T-helper 1 cell (primary cell): ENCODE data around the gene RXFP2.
A peak's percentile ranks its signal among the peaks of the same experiment; 100 is the strongest.

ENCODE experiments used
- DNase-seq, 5 donors: peaks; one replicate each; pipeline ENCODE4 v3.0.0-alpha.2; 2012 to 2020
- total RNA-seq, 4 donors: gene quantifications; one replicate each; lab custom pipeline; 2026; lab: John Stamatoyannopoulos, UW

Gene RXFP2, protein sequence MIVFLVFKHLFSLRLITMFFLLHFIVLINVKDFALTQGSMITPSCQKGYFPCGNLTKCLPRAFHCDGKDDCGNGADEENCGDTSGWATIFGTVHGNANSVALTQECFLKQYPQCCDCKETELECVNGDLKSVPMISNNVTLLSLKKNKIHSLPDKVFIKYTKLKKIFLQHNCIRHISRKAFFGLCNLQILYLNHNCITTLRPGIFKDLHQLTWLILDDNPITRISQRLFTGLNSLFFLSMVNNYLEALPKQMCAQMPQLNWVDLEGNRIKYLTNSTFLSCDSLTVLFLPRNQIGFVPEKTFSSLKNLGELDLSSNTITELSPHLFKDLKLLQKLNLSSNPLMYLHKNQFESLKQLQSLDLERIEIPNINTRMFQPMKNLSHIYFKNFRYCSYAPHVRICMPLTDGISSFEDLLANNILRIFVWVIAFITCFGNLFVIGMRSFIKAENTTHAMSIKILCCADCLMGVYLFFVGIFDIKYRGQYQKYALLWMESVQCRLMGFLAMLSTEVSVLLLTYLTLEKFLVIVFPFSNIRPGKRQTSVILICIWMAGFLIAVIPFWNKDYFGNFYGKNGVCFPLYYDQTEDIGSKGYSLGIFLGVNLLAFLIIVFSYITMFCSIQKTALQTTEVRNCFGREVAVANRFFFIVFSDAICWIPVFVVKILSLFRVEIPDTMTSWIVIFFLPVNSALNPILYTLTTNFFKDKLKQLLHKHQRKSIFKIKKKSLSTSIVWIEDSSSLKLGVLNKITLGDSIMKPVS
- 0 reads per million in 4 donors for total RNA-seq

DNA sequence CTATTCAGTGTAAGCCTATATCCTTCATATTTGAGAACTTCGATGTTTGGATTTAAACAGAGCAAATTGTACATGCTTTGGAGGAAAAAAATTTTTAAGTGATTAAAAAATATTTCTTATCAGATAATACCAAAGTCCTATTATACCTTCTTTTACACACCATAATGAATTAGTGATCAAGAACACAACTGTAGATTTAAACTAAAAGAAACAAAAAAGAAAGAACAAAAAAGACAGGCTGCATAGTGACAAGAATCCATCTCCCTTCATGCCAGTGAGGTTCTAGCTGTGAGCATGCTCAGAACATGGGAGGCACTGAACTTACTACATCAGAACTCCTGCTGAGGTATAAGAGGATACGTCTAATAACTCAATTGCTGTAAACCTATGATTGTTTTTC lies at the start of gene RXFP2:
Gene RXFP2 (plus strand): TSS at position 301 of the 400 bp plus-strand sequence. CDS start 87 bp downstream, at position 388.
- no peak for DNase-seq

DNA sequence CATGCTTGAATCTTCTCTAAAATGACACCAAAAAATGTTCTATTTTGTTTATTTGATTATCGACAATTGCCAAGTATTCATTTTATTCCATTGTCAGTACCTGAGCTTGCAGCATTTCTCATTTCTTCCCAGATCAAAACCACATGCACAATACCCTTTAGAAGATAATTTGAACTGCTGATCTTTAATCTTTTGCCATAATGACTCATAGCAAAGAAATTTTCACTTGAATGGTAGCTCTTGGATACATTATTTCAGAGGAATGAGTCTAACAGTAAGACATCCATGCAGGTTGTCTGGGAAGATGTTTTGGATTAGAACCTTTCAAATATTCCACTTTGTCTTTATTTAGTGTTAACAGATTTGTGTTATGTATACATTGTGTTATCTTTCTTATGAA lies 42.0 kb upstream of the RXFP2 start:
- DNase-seq: no peak

DNA sequence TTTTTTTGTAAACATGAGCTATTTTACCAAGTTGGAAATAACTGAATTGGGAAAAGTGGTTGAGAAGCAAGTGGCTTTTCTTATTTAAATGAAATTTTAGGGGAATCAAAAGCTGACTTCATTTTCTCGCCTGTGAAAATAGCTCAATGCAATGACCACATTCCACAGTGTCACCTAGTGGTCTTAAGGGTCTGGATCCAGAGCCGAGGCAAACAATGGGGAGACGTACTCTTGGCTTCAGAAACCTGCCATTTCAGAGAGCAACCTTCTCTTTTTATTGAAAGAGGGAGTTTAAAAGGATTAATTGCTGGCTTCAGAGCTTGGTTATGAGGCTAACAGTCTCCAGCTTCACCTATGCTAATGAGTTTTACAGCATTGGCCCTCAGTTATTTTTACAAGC lies 39.7 kb upstream of the RXFP2 start:
- DNase-seq: no peak

DNA sequence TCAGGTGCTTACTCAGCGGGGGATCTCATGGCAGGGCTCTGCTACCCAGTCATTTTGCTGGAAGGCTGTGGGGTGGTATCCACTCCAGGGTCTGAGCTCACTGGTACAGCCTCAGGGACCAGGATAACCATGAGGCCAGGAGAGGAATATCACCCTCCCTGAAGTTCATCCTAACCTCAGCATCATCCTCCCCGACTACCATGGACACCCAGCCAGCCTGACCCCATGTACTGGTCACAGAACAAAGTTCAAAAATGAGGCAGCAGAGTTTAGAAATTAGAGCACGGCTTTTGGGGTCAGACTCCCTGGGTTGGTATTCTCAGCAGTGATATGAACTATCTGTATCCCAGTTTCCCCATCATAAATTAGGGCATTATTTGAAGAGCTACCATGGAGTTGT lies 35.5 kb upstream of the RXFP2 start:
- DNase-seq: no peak

DNA sequence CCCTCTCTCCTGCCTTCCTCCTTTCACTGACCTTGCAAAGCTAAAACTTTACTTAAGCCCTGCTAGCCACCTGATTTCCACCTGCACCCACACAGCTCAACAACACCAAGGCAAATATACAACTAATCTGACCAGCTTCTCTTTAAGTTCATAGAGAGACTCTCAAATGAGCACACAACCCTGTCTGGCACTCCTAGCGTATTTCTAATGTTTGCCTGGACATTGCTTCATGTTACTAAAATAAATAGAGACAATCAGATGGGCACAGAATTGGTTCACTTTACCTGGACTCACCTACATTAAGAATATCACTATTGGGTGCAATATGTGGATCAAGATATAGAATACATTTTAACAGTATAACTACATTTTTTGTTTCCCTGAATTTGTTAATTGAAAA lies 33.2 kb upstream of the RXFP2 start:
- DNase-seq: no peak

DNA sequence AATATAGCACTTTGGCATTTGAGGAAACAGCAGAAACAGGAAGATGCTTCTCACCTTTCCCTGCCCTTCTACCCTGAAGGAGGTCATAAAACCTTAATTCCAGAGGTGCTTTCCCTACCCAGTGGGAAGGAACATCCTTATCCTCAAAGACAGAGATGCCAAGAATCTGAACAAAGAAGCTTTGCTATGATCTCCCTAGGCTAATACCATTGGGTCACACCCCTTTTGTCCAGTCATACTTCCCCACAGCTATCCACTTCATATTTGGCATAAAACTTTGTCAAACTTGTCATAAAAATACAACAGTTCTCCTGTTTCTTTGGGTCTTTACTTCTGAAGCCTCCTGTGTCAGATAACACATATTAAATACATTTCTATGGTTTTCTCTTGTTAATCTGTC lies 21.7 kb upstream of the RXFP2 start:
- DNase-seq: no peak

DNA sequence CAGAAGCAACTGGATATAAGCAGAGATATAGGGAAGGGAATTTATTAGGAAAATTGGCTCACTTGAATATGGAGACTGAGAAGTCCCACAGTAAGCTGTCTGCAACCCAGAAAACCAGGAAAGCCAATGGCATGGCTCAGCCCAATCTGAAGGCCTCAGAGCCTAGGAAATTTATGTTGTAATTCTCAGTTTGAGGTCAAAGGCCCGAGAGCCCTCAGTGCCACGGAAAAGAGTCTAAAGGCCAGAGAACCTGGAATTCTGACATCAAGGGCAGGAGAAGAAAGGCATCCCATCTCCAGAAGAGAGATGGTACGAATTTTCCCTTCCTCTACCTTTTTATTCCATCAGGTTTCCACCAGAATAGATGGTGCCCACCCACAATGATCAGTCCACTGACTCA lies 20.1 kb upstream of the RXFP2 start:
- DNase-seq: no peak

DNA sequence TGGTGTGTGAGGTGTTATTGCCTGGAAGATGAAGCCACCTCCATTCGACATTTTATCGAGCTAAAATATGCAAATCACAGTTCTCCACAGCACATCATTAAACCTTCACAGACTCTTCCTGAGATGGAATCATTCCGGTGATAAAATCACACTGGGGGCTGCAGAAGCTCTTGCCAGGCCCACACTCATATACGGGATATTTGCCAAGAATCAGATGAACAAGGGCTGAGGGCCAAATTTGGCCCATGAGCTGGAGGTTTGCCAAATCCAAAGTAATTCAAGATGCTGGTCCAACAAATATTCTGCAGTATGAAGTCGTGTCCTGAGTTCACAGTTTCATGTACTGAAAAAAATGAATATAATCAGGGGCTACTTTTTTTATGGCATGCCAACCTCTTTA lies 16.7 kb upstream of the RXFP2 start:
- DNase-seq: no peak

DNA sequence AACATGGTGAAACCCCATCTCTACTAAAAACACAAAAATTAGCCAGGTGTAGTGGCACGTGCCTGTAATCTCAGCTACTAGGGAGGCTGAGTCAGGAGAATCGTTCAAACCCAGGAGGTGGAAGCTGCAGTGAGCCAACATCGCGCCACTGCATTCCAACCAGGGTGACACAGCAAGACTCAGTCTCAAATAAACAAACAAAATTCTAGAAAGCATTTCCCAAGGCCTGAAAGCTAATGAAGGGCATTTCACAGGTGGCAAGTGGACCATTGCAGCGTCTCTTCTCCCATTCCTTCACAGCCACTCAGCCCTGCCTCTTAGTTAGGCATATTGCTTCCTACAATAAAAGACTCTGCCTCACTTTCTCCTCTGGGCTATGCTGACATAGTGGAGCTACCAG lies 13.5 kb upstream of the RXFP2 start:
- no peak for DNase-seq

DNA sequence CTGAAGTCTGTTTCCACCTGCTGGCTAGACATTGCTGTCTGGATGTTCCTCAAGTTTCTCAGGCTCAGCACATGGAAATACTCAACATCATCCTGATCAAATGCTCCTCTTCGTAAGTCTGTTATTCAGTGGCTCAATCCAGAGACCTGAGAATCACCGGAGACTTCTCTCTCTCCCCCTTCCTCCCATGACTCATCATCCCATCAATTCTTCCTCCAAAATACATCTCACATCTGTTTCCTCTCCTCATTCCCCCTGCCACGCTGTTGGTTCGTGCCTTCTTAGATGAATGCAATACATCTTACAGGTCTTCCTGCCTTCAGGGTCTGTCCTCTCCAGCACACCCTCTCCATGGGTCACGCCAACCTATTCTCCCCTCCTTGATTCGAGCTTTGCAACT lies 7.4 kb upstream of the RXFP2 start:
- no peak for DNase-seq

DNA sequence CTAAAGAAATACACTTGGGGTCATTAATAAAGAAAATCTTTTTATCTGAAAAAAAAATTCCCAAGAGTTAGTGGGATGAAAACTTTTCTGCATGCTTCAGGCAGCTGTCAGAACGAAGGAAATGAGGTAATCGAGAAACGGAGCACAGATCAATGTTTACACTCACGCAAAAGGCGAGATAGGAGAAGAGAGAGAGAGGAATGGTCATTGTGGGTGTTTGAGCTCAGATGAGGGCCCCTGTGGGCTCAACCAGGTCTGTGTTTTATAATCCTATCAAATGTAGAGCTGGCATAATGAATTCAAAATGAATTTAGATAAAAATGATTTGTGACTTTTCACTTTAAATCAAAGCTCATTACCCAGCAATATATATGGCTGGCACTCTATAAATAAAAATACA lies 6.3 kb upstream of the RXFP2 start:
- no peak for DNase-seq

DNA sequence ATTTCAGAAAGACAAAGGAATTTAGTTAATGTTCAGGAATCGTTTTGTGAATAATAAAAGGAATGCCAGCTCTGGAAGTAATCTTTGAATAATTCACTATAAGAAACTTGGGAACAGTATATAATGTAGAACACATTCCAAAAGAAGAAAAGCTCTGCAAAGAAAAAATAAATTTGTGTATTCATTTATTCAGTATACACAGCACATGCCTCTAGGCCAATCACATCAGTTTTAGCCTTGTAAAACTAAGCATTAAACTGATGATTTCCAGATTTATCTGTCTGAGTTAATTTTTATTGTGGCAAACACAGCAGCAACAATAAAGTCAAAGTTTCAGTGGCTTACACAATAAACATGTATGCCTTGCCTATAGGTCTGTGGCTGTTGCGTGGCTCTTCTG lies 5.7 kb upstream of the RXFP2 start:
- DNase-seq: no peak

DNA sequence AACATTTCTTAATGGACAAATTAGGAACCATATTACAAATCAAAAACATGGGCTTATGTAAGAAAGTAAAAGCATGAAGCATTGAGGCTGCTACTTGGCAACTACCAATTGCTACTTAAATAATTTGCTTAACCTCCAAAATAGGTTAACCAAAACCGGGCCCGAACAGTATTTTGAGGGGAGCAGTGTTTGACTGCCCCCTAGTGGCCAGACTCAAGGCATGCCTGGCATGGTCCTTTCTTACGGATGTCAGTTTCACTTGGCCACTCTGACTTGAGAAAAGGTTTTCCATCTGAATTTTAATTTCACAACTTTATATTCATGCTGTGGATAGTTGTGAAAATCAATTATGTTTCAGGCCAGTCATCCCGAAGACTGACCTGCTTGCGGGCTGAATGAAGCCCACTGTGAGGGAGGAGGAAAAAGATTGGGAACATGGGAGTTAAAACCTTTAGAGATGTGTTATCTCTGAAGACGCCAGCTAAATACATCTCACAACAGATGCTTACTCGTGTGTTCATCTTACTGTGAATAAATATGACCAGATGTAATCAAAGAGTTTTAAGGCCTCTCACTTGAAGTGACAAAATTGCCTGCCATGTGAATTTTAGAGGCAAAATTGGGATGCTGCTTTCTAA lies 2.9 kb downstream of the RXFP2 start:
- DNase-seq: peak; percentile 16 to 59 (median 47)

DNA sequence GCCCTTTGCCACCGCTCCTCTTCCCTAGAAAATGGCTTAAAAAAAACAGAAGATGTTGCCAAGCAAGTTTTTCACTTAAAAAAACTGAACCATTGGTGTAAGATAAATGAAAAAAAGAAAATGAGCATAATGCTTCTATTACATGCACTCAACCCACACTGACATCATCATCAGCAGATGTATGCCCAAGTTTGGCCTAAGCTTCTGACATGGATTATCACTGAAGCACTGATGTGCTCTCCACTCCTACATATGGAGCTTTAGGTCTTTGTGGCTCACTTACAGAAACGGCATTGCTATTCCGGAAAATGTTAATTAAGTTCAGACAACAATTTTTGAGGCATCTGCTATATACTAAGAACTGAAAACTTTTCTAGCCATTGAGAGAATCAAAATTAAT lies 8.0 kb downstream of the RXFP2 start:
- no peak for DNase-seq

DNA sequence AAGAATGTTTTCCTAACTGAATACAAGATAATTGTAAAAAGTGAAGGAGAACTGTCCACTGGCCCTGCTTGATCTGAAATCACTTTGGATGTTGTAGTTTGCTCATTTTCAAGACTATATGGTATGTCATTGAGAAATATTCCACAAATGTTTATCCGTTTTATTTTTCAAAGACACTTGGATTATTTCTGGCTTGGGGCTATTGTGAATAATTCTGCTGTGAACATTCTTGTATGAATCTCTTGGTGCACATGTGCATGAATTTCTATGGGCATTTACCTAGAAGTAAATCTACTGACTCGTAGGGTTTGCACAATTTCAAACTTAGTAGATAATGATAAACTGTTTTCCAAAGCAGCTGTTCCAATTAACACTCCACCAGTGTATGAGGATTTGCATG lies 8.6 kb downstream of the RXFP2 start:
- no peak for DNase-seq

DNA sequence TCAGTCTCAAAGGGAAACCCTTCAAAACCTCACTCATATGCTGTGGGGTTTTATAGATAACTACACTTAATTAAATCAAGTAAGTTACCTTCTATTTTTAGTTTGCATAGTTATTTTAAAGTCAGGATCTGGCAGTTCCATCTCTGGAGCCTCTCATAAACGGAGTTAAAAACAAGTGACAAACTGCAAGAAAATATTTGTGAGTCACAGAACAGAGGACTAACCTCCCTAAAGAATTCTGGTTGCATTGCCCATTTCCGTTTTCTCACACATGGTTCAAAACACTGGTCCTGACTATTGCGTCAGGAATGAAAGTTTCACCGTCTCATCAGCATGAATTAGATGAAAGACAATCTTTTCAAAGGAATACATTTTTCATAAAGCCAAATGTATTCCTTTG lies 10.6 kb downstream of the RXFP2 start:
- DNase-seq: no peak

DNA sequence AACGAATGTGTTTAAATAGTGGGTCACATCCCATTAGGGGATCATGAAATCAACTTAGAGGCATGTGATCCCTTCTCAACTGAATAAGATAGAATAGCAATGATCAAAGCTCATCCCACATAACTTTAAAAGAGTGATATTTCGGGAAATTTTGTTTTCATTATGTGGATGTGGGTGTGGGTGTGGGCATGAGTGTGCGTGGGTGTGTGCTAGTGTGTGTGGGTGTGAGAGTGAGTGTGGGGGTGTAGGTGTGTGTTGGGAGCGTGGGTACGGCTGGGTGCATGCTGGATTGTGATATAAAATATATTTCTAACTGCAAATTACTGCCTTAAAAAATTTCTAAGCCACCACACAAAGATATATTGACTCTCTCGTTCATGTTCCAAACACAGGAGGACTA lies 15.9 kb downstream of the RXFP2 start:
- no peak for DNase-seq

DNA sequence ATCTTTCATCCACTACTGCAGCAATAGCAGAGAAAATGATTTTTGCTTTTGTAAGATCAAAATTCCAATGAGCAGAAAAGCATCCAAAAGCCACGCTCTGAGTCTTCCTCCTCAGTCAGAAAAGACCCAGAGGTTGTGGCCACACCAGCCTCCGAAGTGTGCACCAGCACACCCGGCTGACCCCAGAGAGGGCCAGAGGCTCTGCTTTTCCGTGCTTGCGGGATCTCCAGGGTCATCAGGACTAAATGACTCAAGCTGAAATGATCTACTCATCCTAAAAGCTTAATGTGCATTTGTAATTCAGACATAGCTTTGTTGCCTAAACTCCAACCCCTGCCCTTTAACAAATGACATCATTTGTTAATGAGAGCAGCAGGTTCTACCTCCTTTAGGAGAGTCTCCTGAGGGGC lies 16.5 kb downstream of the RXFP2 start:
- DNase-seq: no peak

DNA sequence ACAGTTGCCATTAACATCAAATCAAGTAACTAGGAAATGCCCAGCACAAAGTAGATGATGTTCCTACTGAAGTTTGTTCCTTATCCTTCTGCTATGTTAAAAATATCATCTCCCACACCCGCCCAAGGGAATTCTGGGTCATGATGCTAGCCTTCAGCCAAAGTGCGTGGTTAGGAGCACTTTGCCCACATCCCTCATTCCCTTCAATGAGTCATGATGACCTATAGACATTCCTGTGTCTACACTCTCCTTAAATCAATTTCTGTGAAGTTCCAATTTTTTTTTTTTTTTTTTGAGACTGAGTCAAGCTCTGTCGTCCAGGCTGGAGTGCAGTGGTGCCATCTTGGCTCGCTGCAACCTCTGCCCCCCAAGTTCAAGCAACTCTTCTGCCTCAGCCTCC lies 17.0 kb downstream of the RXFP2 start:
- no peak for DNase-seq

DNA sequence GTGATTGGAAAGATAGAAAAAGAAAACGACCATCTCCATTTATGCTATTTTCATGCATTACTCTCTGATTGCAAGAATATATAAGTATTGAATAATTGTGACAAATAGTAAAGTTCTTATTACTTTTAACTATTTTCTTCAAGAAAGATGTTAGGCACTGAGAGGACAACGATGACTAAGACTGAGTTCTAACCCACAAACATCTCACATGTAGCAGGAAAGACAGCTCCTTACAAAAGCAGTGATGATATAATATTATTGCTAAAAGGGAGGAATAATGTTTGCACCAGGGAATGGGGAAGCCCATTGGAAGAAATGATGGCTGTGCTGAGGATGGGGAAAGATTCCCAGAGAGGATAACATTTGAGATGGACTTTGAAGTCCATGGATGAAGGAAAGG lies 22.6 kb downstream of the RXFP2 start:
- DNase-seq: no peak

DNA sequence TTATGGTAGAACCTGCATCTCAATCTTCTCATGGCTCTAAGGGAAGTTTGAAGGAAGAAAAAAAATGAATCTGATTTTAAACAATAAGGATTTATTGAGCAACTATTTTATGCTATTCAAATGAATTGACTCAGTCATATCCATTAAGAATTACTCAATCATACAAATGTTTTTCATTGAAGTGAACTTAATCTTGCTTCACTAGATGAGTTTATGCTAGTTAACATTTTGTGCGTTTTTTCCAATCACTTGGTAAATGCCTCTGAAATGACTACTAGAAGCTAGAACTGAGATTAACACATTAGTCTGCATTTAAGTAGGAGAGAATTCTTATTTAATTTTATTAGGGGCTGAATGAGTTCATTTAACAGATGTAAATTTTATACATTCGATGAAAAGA lies 25.2 kb downstream of the RXFP2 start:
- DNase-seq: no peak

DNA sequence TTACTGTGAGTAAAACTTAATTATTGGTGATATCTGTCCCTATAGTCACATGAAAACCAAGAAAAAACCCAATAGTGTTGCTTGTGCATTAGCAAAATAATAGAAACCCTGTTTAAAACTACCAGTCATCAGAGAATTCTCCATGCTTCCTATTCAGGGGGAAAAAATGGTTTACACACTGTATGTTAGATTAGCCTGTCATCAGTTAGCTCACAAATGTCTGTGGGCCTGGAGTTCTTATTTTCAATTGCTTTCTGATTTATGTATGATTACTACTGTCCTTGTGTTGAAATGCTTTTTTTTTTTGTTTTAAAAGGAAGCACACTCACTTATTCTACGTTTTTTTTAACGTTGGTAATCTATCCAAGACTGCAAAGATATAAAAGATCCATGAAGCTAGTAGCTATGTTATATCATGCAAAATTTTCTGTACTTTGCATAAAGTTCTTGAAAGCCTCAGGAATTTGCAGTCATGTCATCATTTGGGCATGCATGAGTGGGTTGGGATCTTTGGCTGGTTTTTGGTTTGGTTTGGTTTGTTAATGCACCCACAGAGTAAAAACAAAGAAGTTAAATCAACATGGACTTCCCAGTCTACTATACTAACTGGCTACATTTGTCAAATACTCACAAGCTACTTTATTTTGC lies 25.9 kb downstream of the RXFP2 start:
- DNase-seq: no peak

DNA sequence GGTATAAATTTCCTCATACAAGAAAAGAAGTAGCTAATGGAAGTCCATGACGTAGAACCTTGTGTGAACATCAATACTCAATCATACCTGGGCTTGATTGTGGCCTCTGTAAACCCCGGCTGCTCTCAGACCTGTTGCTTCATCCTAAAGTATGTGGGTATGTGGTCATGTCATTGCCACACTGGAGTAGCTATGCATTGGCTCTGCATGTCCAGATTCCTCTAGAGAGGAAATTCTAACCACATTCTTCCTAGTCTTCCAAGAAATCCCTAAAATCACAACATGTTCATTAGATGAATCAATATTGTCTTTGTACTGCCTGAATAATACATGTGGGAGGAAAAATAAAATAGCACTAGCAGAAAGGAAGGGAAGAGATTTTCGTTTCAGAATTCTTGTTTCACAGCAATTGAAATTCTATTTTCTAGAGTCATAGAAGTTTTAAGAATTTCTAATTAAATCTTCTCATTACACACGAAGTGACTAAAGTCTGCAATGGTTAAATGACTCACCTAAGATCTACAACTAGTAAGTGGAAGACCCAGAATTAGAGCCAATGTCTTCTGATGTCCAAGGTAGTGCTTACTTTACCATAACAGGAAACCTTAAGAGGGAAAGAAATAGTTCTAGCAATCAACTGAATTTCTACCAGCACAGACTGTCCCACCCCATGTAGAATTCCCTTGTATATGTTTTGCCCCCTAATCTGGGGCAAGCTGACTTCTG lies 28.0 kb downstream of the RXFP2 start:
- DNase-seq: no peak
